ENCODE data around the gene PRR18. TPM values are rescaled to one million over a fixed set of nuclear protein-coding genes. Genes with fewer than 3 reads are reported as not detected.

Gene PRR18
- total RNA-seq, 1 experiment from 2014 or later, result not detected

DNA sequence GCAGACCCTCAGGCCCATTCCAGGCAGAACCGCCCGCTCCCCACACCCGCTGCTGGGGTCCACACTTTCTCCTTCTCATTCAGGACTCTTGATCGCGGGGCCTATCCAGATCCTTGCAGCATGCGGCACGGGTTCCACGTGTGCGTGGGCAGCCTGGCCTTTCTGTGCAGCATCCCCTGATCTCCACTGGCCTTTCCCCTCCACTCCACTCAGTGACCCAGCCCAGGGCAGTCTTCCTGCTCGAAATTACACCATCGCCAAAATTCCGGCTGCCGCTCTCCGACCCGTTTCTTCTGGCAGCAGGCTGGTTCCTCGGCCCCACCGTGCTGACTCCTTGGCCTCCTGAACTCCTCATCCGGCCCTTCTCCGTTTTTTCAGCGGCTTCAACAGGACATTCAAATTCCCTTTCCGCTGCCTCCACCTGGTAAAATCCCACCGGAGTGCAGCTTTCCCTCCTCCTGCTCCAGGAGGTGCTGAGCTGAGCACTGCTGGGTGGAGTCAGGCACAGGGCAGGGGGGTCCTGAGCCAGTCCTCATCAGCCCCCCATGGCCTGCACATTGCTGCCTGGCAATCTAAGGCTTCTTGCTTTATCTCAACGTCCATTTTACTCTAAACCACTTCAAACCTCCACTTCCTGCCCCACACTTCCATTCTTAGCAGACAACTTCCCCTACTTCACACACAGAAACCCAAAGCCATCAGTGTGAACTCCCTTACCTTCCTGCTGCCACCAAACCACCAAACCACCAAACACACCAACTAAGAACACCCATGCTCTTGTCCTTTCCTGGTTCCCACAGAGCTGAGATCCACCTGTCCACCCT, 25.2 kb upstream of the PRR18 start:
- ChIA-PET CTCF (no interaction called here), POLR2A (ENCODE audit: unreplicated experiment) (no interaction called here)
- H3K4me3 ChIP-seq (ENCODE audit: low read length), result no peak overlapping the region
- peaks cover 45% of the 10 kb centered on the region for H3K79me2 ChIP-seq (ENCODE audit: low read length)
- BruUV-seq (replicated peaks), result no TSS peak
- intact Hi-C loops (cut with micrococcal nuclease), result no loop called here
- no peaks in the 10 kb centered on the region for H3K27me3 ChIP-seq (ENCODE audit: low read length)
- ATAC-seq (no peak), DNase-seq (no peak)
- H2AFZ ChIP-seq (ENCODE audit: low read length), result no peak overlapping the region
- H3F3A ChIP-seq (ENCODE audit: low read length, unreplicated experiment), result no peaks in the 10 kb centered on the region
- no peaks in the 10 kb centered on the region for H3K9me2 ChIP-seq (replicated peaks; ENCODE audit: low read length)
- TF ChIP-seq, protein P1, sequence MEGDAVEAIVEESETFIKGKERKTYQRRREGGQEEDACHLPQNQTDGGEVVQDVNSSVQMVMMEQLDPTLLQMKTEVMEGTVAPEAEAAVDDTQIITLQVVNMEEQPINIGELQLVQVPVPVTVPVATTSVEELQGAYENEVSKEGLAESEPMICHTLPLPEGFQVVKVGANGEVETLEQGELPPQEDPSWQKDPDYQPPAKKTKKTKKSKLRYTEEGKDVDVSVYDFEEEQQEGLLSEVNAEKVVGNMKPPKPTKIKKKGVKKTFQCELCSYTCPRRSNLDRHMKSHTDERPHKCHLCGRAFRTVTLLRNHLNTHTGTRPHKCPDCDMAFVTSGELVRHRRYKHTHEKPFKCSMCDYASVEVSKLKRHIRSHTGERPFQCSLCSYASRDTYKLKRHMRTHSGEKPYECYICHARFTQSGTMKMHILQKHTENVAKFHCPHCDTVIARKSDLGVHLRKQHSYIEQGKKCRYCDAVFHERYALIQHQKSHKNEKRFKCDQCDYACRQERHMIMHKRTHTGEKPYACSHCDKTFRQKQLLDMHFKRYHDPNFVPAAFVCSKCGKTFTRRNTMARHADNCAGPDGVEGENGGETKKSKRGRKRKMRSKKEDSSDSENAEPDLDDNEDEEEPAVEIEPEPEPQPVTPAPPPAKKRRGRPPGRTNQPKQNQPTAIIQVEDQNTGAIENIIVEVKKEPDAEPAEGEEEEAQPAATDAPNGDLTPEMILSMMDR (conservative IDR thresholded peaks at IDR 0.05; ENCODE audit: low read depth, low read length), result no peak
- TF ChIP-seq EZH2phosphoT487 (IDR thresholded peaks at IDR 0.05; ENCODE audit: borderline replicate concordance, low read length) (no peak), EZH2 (IDR thresholded peaks at IDR 0.05; ENCODE audit: low read length, unreplicated experiment) (no peak)
- H3K27ac ChIP-seq (ENCODE audit: low read length), result no peak overlapping the region
- H4K20me1 ChIP-seq (ENCODE audit: low read length), result no peaks in the 10 kb centered on the region
- no peak overlapping the region for H3K4me2 ChIP-seq (ENCODE audit: low read length)
- no peak overlapping the region for H3K9ac ChIP-seq (ENCODE audit: low read length)
- no peaks in the 10 kb centered on the region for H3K4me1 ChIP-seq (ENCODE audit: insufficient read depth, low read length)
- no peaks in the 10 kb centered on the region for H3K9me3 ChIP-seq (ENCODE audit: low read length)
- peaks cover 4% of the 10 kb centered on the region; the same call in 1 of the 2 replicates for H3K36me3 ChIP-seq (ENCODE audit: low read depth, low read length)

DNA sequence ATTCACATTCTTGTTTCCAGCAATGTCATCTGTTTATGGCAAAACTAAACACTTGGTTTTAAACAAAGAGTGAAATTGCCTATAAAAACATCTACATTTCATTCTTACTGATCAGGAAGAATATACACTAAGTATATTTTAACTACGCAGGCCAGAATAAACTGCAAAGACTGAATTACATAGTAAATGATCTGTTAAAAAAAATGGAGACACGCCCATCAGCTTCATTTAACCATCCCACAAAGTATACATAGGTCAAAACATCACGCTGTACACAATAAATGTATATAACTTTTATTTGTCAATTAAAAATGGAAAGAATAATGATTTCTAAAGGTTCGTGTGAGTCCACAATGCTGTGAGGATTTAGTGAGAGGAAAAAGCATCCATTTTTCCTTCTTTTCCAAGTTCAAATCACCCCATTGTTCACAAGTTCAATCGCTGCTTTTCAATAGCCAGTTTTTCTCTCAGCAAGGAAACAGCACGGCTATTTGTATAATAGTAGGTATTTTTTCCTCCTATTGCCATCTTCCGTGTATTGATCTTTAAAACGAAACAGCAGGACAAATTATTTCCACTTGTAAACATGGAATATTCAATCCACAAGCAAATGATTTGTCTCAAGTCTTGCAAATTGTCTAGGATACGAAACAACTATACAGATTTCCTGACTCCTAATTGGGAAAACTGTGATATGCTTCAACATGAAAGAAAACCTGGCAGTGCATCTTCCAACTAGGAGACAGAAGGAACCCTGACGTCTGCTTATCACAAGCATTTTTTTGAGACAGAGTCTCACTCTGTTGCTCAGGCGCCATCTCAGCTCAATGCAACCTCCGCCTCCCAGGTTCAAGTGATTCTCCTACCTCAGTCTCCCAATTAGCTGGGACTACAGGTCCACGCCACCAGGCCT, 23.6 kb upstream of the PRR18 start:
- CTCF ChIA-PET, result no interaction called here
- no peaks in the 10 kb centered on the region for H3K4me1 ChIP-seq (ENCODE audit: insufficient read depth, low read length)
- intact Hi-C loops (cut with micrococcal nuclease), result no loop called here
- H3K4me2 ChIP-seq (ENCODE audit: low read length), result no peak overlapping the region
- BruUV-seq (replicated peaks), result no TSS peak
- H4K20me1 ChIP-seq (ENCODE audit: low read length), result no peaks in the 10 kb centered on the region
- no peaks in the 10 kb centered on the region for H3K27me3 ChIP-seq (ENCODE audit: low read length)
- peaks cover 4% of the 10 kb centered on the region; the same call in 1 of the 2 replicates for H3K36me3 ChIP-seq (ENCODE audit: low read depth, low read length)
- no peak overlapping the region for H3K4me3 ChIP-seq (ENCODE audit: low read length)
- POLR2A ChIA-PET (ENCODE audit: unreplicated experiment), result no interaction called here
- no peaks in the 10 kb centered on the region for H3F3A ChIP-seq (ENCODE audit: low read length, unreplicated experiment)
- H3K9me2 ChIP-seq (replicated peaks; ENCODE audit: low read length), result no peaks in the 10 kb centered on the region
- no peak for ATAC-seq
- no peak overlapping the region for H3K27ac ChIP-seq (ENCODE audit: low read length)
- no peaks in the 10 kb centered on the region for H3K9me3 ChIP-seq (ENCODE audit: low read length)
- TF ChIP-seq, protein P1 (conservative IDR thresholded peaks at IDR 0.05; ENCODE audit: low read depth, low read length), result no peak
- TF ChIP-seq EZH2phosphoT487 (IDR thresholded peaks at IDR 0.05; ENCODE audit: borderline replicate concordance, low read length) (no peak), EZH2 (IDR thresholded peaks at IDR 0.05; ENCODE audit: low read length, unreplicated experiment) (no peak)
- H3K79me2 ChIP-seq (ENCODE audit: low read length), result peaks cover 32% of the 10 kb centered on the region
- H3K9ac ChIP-seq (ENCODE audit: low read length), result no peak overlapping the region
- no peak overlapping the region for H2AFZ ChIP-seq (ENCODE audit: low read length)
- DNase-seq, result no peak

All from PC-3 (cell line).